ENCODE data around the gene USP25.

The USP25 gene

GRCh38 chr21:15764878-15765277, 35.1 kb downstream of the USP25 start:
- DNase-seq (ENCODE audit: low read depth), result no peak

GRCh38 chr21:15766952-15767603, 37.3 kb downstream of the USP25 start:
- DNase-seq (ENCODE audit: low read depth), result no peak

GRCh38 chr21:15768045-15768601, 38.3 kb downstream of the USP25 start:
- DNase-seq (ENCODE audit: low read depth), result no peak

DNA sequence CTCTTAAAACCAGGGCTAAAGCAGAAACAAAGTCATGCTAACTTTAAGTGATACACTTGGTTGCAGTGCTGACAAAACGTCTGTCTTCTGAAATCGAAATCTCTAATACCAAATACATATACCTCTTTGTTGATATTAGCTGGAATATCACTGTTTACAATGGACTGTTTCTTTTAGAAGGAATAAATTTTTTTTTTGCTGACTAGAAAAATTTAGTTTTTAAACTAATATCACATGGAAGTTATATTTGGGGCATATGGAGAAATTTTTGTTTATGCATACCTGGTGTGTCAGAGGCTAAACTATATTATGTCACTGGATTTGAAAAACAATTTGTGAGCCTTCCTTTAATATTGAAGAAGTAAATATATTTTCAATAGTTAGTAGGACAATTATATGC, 39.1 kb downstream of the USP25 start:
- DNase-seq (ENCODE audit: low read depth), result no peak

DNA sequence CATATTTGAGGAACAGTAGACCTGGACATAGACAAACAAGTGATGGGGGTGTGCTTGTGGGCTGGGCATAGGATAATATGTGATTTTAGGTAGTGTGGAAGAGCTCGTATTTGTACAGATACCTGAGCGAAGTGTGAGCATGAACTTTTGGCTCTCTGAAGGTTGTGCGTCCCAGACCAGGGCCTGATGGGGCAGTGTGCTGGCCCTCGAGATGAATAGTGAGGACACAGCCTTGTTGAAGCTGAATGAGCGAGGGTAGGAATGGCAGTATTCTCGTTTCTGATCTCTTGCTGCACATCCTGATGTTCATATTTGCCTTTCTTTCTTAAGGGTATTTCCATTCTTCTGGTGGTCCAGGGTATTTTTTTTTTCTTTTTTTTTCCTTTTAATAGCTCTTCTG, 41.5 kb downstream of the USP25 start:
- DNase-seq (ENCODE audit: low read depth), result no peak

DNA sequence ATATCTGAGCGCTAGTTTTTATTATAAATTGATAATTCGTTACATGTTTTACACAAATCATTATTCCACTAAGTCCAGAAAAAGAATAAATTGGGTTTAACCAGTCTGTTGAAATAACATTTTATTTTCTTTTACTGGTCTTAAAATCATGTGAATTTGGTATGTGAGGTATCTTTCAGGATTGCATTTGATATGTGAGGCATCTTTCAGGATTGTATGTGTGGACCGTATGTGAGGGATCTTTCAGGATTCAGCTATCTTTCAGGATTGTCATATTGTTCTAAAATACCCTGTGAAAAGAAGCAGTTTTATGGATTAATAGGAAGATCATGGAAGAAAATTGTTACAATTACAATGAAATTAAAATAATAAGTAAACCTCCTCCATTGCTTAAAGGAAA, 42.9 kb downstream of the USP25 start:
- no peak for DNase-seq (ENCODE audit: low read depth)

DNA sequence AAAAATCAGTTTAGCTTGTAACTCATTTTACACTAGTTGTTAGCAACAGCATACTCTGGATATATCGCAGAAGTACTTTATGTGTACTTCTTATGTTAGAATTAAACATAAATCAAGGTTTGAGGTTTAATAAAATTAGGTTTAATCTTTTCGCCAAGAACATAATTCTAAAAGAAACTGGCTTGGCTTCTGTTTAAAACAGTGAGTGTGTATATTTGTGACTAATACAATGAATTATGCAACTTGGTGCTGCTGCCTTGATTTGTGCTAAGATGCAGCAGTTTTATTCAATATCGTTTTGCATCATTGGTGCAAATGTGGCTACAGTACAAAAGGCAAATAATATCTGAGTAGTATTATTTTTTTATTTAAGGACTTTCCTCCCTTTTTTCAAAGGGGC, 44.8 kb downstream of the USP25 start:
- peak; percentile 63 for DNase-seq (ENCODE audit: low read depth)

GRCh38 chr21:15775291-15775690, 45.5 kb downstream of the USP25 start:
- DNase-seq (ENCODE audit: low read depth), result peak; percentile 10

- DNase-seq (ENCODE audit: low read depth), result peak; percentile 86
These were observed 46.2 kb downstream of the USP25 start for GRCh38 chr21:15775981-15776380.

DNA sequence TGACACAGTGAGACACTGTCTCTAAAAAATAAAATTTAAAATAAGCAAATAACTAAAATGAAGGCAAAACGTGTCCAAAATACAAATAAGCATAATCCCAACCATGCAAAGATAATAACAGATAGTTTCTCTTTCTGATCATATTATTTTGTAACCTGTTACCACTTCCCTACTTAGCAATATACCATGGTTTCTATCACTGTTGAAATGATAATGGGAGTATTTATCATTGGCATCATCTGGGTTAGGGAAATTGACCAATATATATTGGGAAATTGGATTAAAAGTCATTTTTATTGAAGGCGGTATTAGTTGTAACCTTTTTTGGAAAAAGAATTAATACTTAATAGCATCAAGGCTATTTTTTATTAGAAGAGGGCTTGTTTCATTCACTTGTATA, 47.0 kb downstream of the USP25 start:
- no peak for DNase-seq (ENCODE audit: low read depth)

DNA sequence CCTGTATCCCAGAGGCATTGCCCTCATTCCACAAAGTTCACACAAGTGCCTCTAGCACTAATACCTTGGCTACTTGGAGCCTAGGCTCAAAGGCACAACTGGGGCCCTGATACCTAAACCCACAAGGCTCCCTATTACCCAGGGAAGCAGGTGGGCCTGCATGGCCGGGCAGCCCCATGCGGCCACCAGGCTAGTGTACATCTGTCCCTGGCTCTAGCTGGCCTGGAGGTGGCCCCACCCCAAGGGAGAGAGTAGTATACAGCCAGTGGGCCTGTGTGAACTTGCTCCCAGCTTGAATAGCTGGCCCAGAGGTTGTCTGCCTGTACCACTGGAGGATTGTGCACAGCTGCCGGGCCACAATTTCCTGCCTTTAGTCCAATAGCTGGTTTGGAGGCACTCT, 52.2 kb downstream of the USP25 start:
- DNase-seq (ENCODE audit: low read depth), result no peak

DNA sequence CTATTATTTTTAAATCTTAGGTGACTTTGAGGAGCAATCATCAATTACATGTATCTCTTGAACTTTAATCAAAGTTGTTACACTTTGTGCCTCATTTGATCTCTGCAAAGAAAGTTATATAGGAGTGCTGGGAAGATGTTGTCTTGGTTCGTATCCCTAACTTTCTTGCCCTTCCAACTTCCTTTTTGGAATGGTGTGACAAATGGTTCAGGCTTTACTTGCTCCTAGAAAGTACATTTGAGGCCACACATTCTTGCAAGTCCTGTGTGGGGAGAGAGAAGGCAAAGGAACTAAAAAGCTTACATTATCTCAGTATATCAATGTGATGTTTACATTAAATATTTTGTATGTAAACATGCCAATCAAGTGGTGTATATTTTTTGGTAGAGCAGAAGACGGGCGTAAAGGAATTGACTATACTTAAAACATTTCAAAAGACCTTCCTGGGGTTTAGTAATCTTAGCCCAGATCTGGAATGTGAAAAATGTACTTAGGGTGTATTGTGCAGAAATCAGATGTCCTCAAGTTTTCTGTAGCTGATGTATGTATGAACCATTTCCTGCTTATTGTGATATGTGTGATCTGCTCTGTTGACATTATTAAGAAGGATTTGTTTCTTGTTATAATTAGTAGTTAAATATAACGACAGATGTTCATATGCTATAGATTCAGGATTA, 59.2 kb downstream of the USP25 start:
- DNase-seq (ENCODE audit: low read depth), result peak; percentile 69

DNA sequence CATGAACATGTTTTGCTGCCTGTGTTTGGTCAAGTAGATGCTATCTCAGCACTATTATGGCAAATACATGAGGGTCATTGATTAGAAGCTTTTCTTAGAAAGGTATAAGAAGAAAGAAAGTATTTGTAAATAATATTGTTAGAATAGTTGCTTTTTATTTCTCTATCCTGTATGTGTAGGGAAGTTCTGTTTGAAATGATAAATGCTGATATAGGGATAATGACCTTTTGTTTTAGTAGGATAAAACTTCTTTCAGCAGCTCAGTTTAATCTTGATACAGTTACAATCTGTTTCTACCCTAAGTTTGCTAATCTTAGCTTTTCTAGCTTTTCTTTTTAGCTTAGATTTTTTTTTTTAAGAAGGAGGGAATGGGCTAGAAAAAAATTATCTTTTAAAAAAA, 63.3 kb downstream of the USP25 start:
- no peak for DNase-seq (ENCODE audit: low read depth)

DNA sequence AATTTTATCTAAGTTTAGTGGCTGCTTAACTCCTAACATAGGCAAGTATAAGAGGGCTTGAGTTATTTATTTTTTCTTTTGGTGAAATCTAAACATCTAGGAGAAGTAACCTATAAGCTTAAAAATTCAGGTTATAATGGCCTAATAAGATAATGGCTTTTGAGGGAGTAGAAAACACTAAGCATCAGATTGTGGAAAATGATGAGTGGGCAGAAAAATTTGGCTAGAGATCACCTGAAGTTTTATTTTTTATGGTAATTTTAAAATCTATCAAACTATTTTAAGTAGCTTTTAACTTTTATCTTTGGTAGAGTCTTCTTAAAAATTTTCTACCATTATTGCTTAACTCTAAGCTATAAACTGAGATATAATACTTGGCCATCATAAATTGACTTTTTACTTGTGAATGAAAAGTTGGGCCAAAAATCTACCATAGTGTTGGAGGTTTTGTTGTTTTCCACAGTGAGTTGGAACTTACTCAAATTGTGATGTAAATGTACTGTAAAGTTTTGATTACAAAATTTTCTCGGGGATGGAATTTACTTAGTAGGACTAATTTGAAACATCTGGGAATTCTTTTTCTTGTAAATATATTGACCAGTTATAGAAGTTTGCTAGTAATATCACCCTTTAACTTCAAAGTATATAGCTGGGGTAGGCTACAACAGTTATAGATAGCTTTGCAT, 63.9 kb downstream of the USP25 start:
- no peak for DNase-seq (ENCODE audit: low read depth)

GRCh38 chr21:15794277-15794912, 64.6 kb downstream of the USP25 start:
- DNase-seq (ENCODE audit: low read depth), result no peak

DNA sequence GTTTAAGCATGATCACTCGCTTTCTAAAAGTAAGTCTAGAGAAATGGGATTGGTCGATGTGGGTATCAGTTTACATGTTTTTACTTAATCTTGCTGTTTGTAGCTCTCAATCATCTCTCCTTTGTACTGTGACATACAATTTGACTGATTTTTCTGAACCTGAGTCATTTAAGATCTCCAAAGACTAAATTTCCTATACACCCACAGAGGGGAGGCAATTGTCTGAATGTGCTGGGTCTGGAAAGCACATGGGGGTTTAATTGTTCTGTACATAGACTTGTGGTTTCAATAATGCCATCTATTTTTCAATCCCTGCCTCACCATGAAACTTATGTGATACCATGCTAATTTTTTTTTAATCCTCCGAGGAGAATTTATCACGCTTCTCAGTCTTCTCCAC, 65.8 kb downstream of the USP25 start:
- DNase-seq (ENCODE audit: low read depth), result no peak

- DNase-seq (ENCODE audit: low read depth), result no peak
These were observed 68.0 kb downstream of the USP25 start for GRCh38 chr21:15797577-15798363.

- DNase-seq (ENCODE audit: low read depth), result no peak
These were observed 71.6 kb downstream of the USP25 start for GRCh38 chr21:15801352-15801863.

- DNase-seq (ENCODE audit: low read depth), result no peak
These were observed 74.6 kb downstream of the USP25 start for GRCh38 chr21:15804247-15805005.

DNA sequence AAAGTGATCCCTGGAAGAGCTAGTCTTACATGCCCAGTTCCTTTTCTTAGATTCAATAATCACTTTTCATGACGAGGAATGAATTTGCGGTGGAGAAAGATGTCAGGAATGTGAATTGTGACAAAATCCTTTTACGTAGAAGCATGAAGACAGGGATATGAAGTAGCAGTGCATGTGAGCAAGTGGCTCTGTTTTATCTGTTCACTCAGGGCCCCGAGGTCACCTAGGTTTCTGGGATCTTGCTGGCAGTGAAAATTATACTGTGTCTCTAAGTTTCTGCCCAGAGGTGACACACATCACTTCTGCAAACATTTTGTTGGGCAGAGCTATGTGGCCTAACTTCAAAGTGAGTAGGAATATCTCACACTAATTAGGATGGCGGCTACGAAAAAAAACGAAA, 79.3 kb downstream of the USP25 start:
- no peak for DNase-seq (ENCODE audit: low read depth)

- DNase-seq (ENCODE audit: low read depth), result peak; percentile 10
These were observed 80.0 kb downstream of the USP25 start for GRCh38 chr21:15809818-15810217.

Data from ELR (cell line).